Astrocyte (in vitro differentiated cells and primary cell): ENCODE data around the gene UBE2S.

Source experiments
- EZH2 ChIP-seq: IDR thresholded peaks from 2 replicates; pipeline ENCODE4 v1.6.1; 2012; ENCODE audit warnings: mild to moderate bottlenecking, low read length, inconsistent platforms; ENCODE audit not compliant: insufficient read depth
- TF ChIP-seq, protein P1 (sequence below): IDR thresholded peaks from 2 replicates; pipeline ENCODE4 v1.5.1; 2011; ENCODE audit warnings: low read depth, mild to moderate bottlenecking, inconsistent platforms, low read length, moderate library complexity; ENCODE audit not compliant: insufficient read depth

GRCh38 chr19:55370305-55370988, 37.1 kb downstream of the UBE2S start, which contains the start of gene IL11:
- TF ChIP-seq, protein P1, sequence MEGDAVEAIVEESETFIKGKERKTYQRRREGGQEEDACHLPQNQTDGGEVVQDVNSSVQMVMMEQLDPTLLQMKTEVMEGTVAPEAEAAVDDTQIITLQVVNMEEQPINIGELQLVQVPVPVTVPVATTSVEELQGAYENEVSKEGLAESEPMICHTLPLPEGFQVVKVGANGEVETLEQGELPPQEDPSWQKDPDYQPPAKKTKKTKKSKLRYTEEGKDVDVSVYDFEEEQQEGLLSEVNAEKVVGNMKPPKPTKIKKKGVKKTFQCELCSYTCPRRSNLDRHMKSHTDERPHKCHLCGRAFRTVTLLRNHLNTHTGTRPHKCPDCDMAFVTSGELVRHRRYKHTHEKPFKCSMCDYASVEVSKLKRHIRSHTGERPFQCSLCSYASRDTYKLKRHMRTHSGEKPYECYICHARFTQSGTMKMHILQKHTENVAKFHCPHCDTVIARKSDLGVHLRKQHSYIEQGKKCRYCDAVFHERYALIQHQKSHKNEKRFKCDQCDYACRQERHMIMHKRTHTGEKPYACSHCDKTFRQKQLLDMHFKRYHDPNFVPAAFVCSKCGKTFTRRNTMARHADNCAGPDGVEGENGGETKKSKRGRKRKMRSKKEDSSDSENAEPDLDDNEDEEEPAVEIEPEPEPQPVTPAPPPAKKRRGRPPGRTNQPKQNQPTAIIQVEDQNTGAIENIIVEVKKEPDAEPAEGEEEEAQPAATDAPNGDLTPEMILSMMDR: no peak
- TF ChIP-seq EZH2: no peak
